Activated T-helper 17 cell treated with anti-CD3 and anti-CD28 coated beads, Interleukin-2, amount 50 U/mL, for 72 hours (primary cell): ENCODE data around the gene CPNE6. TPM values are rescaled to one million over a fixed set of nuclear protein-coding genes. Genes with fewer than 3 reads are reported as not detected.

Source experiments
- ATAC-seq: fragments of 150-1000 bp; cut with Tn5 transposase; replicated peaks from 2 replicates; pipeline ENCODE4 v1.10.0; 2021; ENCODE audit warnings: mild to moderate bottlenecking, moderate library complexity
- H3K27ac Mint-ChIP-seq: one replicate; pipeline ENCODE4 v1.8.0; 2022; ENCODE audit warnings: mixed read lengths
- H3K27me3 Mint-ChIP-seq: one replicate; pipeline ENCODE4 v1.8.0; 2022; ENCODE audit warnings: mixed read lengths
- H3K36me3 Mint-ChIP-seq: one replicate; pipeline ENCODE4 v1.8.0; 2022; ENCODE audit warnings: low read depth, mild to moderate bottlenecking, mixed read lengths
- H3K4me1 Mint-ChIP-seq: one replicate; pipeline ENCODE4 v1.8.0; 2022; ENCODE audit warnings: mixed read lengths
- H3K4me3 Mint-ChIP-seq: one replicate; pipeline ENCODE4 v1.8.0; 2022; ENCODE audit warnings: mild to moderate bottlenecking, mixed read lengths
- H3K9me3 Mint-ChIP-seq: one replicate; pipeline ENCODE4 v1.8.0; 2022; ENCODE audit warnings: mixed read lengths
- total RNA-seq, 2 donors: library from RNA; stranded (reverse); gene quantifications; one replicate each; pipeline ENCODE4 v1.2.3, GENCODE V29; 2022

The CPNE6 gene
- total RNA-seq, 2 donors from 2014 or later, result not detected

- peaks cover 5% of the 10 kb centered on the region for H3K4me1 Mint-ChIP-seq
- no peaks in the 10 kb centered on the region for H3K36me3 Mint-ChIP-seq
- ATAC-seq, result no peak
- H3K4me3 Mint-ChIP-seq, result no peak overlapping the region
- H3K27ac Mint-ChIP-seq, result no peak overlapping the region
- no peaks in the 10 kb centered on the region for H3K9me3 Mint-ChIP-seq
- no peaks in the 10 kb centered on the region for H3K27me3 Mint-ChIP-seq
Measured at GRCh38 chr14:24059841-24060388, 11.4 kb upstream of the CPNE6 start.

- no peak for ATAC-seq
- Mint-ChIP-seq H3K9me3 (no peaks in the 10 kb centered on the region), H3K4me3 (no peak overlapping the region), H3K27ac (no peak overlapping the region), H3K36me3 (no peaks in the 10 kb centered on the region), H3K4me1 (peaks cover 5% of the 10 kb centered on the region), H3K27me3 (no peaks in the 10 kb centered on the region)
Measured at GRCh38 chr14:24060443-24060842, 10.9 kb upstream of the CPNE6 start.

GRCh38 chr14:24060984-24061913 lies 10.1 kb upstream of the CPNE6 start:
- ATAC-seq, result no peak
- H3K4me1 Mint-ChIP-seq, result peaks cover 5% of the 10 kb centered on the region
- no peak overlapping the region for H3K27ac Mint-ChIP-seq

GRCh38 chr14:24062216-24062980 lies 9.0 kb upstream of the CPNE6 start:
- Mint-ChIP-seq H3K4me3 (no peak overlapping the region), H3K9me3 (no peaks in the 10 kb centered on the region)
- ATAC-seq, result no peak

More at GRCh38 chr14:24060984-24061913, 10.1 kb upstream of the CPNE6 start:
- Mint-ChIP-seq H3K36me3 (no peaks in the 10 kb centered on the region), H3K4me3 (no peak overlapping the region), H3K27me3 (no peaks in the 10 kb centered on the region), H3K9me3 (no peaks in the 10 kb centered on the region)

GRCh38 chr14:24063263-24063836 lies 8.0 kb upstream of the CPNE6 start:
- H3K27me3 Mint-ChIP-seq, result no peaks in the 10 kb centered on the region
- no peak overlapping the region for H3K4me3 Mint-ChIP-seq
- no peaks in the 10 kb centered on the region for H3K36me3 Mint-ChIP-seq
- H3K27ac Mint-ChIP-seq, result no peak overlapping the region
- no peaks in the 10 kb centered on the region for H3K9me3 Mint-ChIP-seq
- peaks cover under 1% of the 10 kb centered on the region for H3K4me1 Mint-ChIP-seq
- ATAC-seq, result no peak

More at GRCh38 chr14:24062216-24062980, 9.0 kb upstream of the CPNE6 start:
- H3K27me3 Mint-ChIP-seq, result no peaks in the 10 kb centered on the region
- no peaks in the 10 kb centered on the region for H3K36me3 Mint-ChIP-seq
- H3K4me1 Mint-ChIP-seq, result peaks cover 5% of the 10 kb centered on the region
- no peak overlapping the region for H3K27ac Mint-ChIP-seq

GRCh38 chr14:24064091-24064795 lies 7.1 kb upstream of the CPNE6 start:
- no peaks in the 10 kb centered on the region for H3K9me3 Mint-ChIP-seq
- no peak overlapping the region for H3K27ac Mint-ChIP-seq
- no peak overlapping the region for H3K4me3 Mint-ChIP-seq
- no peaks in the 10 kb centered on the region for H3K4me1 Mint-ChIP-seq
- H3K27me3 Mint-ChIP-seq, result no peaks in the 10 kb centered on the region
- no peak for ATAC-seq
- H3K36me3 Mint-ChIP-seq, result no peaks in the 10 kb centered on the region

GRCh38 chr14:24064856-24065255 lies 6.5 kb upstream of the CPNE6 start:
- H3K4me1 Mint-ChIP-seq, result no peaks in the 10 kb centered on the region
- ATAC-seq, result no peak
- H3K9me3 Mint-ChIP-seq, result no peaks in the 10 kb centered on the region

GRCh38 chr14:24065408-24065807 lies 6.0 kb upstream of the CPNE6 start:
- Mint-ChIP-seq H3K27me3 (peaks cover 5% of the 10 kb centered on the region), H3K27ac (no peak overlapping the region), H3K36me3 (no peaks in the 10 kb centered on the region), H3K4me1 (peaks cover 2% of the 10 kb centered on the region), H3K4me3 (no peak overlapping the region), H3K9me3 (no peaks in the 10 kb centered on the region)
- no peak for ATAC-seq

More at GRCh38 chr14:24064856-24065255, 6.5 kb upstream of the CPNE6 start:
- H3K4me3 Mint-ChIP-seq, result no peak overlapping the region
- peaks cover 5% of the 10 kb centered on the region for H3K27me3 Mint-ChIP-seq
- no peaks in the 10 kb centered on the region for H3K36me3 Mint-ChIP-seq
- no peak overlapping the region for H3K27ac Mint-ChIP-seq

GRCh38 chr14:24066496-24067132 lies 4.7 kb upstream of the CPNE6 start:
- Mint-ChIP-seq H3K4me3 (no peak overlapping the region), H3K9me3 (no peaks in the 10 kb centered on the region), H3K4me1 (peaks cover 11% of the 10 kb centered on the region), H3K27ac (no peak overlapping the region), H3K36me3 (no peaks in the 10 kb centered on the region), H3K27me3 (peaks cover 10% of the 10 kb centered on the region)
- ATAC-seq, result no peak

- Mint-ChIP-seq H3K36me3 (no peaks in the 10 kb centered on the region), H3K9me3 (no peaks in the 10 kb centered on the region), H3K4me3 (no peak overlapping the region), H3K4me1 (peaks cover 11% of the 10 kb centered on the region), H3K27me3 (peaks cover 10% of the 10 kb centered on the region), H3K27ac (no peak overlapping the region)
- no peak for ATAC-seq
Measured at GRCh38 chr14:24067133-24068082, 4.0 kb upstream of the CPNE6 start.

GRCh38 chr14:24068711-24069410 lies 2.5 kb upstream of the CPNE6 start:
- no peaks in the 10 kb centered on the region for H3K36me3 Mint-ChIP-seq
- H3K27ac Mint-ChIP-seq, result no peak overlapping the region
- ATAC-seq, result no peak

GRCh38 chr14:24069411-24069735 lies 2.0 kb upstream of the CPNE6 start:
- Mint-ChIP-seq H3K4me1 (peaks cover 11% of the 10 kb centered on the region), H3K4me3 (no peak overlapping the region), H3K36me3 (no peaks in the 10 kb centered on the region), H3K9me3 (no peaks in the 10 kb centered on the region), H3K27me3 (peaks cover 10% of the 10 kb centered on the region), H3K27ac (no peak overlapping the region)
- ATAC-seq, result no peak

More at GRCh38 chr14:24068711-24069410, 2.5 kb upstream of the CPNE6 start:
- Mint-ChIP-seq H3K27me3 (peaks cover 10% of the 10 kb centered on the region), H3K9me3 (no peaks in the 10 kb centered on the region), H3K4me1 (peaks cover 11% of the 10 kb centered on the region), H3K4me3 (no peak overlapping the region)
